SK-N-SH (cell line): Measurements from ENCODE around the gene PDE4D. TPM values are rescaled to one million over a fixed set of nuclear protein-coding genes. Genes with fewer than 3 reads are reported as not detected.

Experiments used
- CTCF ChIA-PET: fragments of 300-600, 350-600 bp; formaldehyde crosslinking; extraction: SDS; loops from one replicate; lab custom pipeline; 2021; lab: Yijun Ruan, JAX
- POLR2A ChIA-PET: fragments of 350-600 bp; sonication (Branson Sonifier 250); formaldehyde crosslinking; extraction: SDS; loops from one replicate; lab custom pipeline; 2020; ENCODE audit warnings: antibody characterized with exemption, inconsistent platforms; lab: Yijun Ruan, JAX
- DNase-seq: peaks from one replicate; pipeline ENCODE4 v3.0.0; 2012
- H2AFZ ChIP-seq: fragments of 200-600 bp; sonication (generic); 2 replicates; pipeline ENCODE4 v1.8.1; 2016; ENCODE audit warnings: antibody characterized with exemption, mild to moderate bottlenecking, low read depth
- H3F3A ChIP-seq: fragments of 200-600 bp; sonication (generic); replicated peaks from 2 replicates; pipeline ENCODE3; 2016; ENCODE audit warnings: antibody characterized with exemption, mild to moderate bottlenecking; ENCODE audit not compliant: insufficient read depth
- H3K27ac ChIP-seq, 2 experiments: fragments of 200-500 bp in 1 of 2; fragments of 200-600 bp in 1 of 2; sonication (Bioruptor generic) in 1 of 2; sonication (generic), shearing (Covaris generic) in 1 of 2; 2 replicates each; pipeline versions ENCODE4 v1.5.1 to v1.6.1; 2014 to 2016; ENCODE audit warnings: low read depth in 2 of 2, inconsistent platforms in 1 of 2, low read length in 1 of 2, mild to moderate bottlenecking in 1 of 2, mixed read lengths in 1 of 2
- H3K27me3 ChIP-seq: fragments of 200-600 bp; sonication (generic), shearing (Covaris generic); 2 replicates; pipeline ENCODE4 v1.6.1; 2016; ENCODE audit warnings: mixed run types; ENCODE audit not compliant: insufficient read depth
- H3K36me3 ChIP-seq, 2 experiments: fragments of 200-500 bp in 1 of 2; fragments of 200-600 bp in 1 of 2; sonication (Bioruptor generic) in 1 of 2; sonication (generic) in 1 of 2; replicated peaks in 1 of 2; 2 replicates each; pipeline versions ENCODE3 to v1.5.1; 2014 to 2016; ENCODE audit warnings: low read length in 1 of 2, mild to moderate bottlenecking in 1 of 2; ENCODE audit not compliant: insufficient read depth in 2 of 2, control insufficient read depth in 1 of 2
- H3K4me1 ChIP-seq, 2 experiments: fragments of 200-500 bp in 1 of 2; fragments of 200-600 bp in 1 of 2; sonication (Bioruptor generic) in 1 of 2; sonication (generic), shearing (Covaris generic) in 1 of 2; 2 replicates each; pipeline versions ENCODE4 v1.5.1 to v1.6.1; 2014 to 2016; ENCODE audit warnings: low read depth in 1 of 2, low read length in 1 of 2, mixed run types in 1 of 2; ENCODE audit not compliant: insufficient read depth in 2 of 2, control insufficient read depth in 1 of 2
- H3K4me2 ChIP-seq: fragments of 200-600 bp; sonication (generic), shearing (Covaris generic); 2 replicates; pipeline ENCODE4 v1.6.1; 2017; ENCODE audit warnings: mixed run types
- H3K4me3 ChIP-seq, 2 experiments: fragments of 200-500 bp in 1 of 2; fragments of 200-600 bp in 1 of 2; sonication (Bioruptor generic) in 1 of 2; sonication (generic), shearing (Covaris generic) in 1 of 2; 2 replicates each; pipeline versions ENCODE4 v1.5.1 to v1.8.1; 2014 to 2016; ENCODE audit warnings: low read depth in 2 of 2, inconsistent platforms in 1 of 2, low read length in 1 of 2, mild to moderate bottlenecking in 1 of 2, mixed read lengths in 1 of 2, moderate library complexity in 1 of 2
- H3K79me2 ChIP-seq: fragments of 200-600 bp; sonication (generic); 2 replicates; pipeline ENCODE4 v1.8.1; 2017; ENCODE audit warnings: mild to moderate bottlenecking; ENCODE audit not compliant: insufficient read depth
- H3K9ac ChIP-seq: fragments of 200-600 bp; sonication (generic); 2 replicates; pipeline ENCODE4 v1.6.1; 2017; ENCODE audit warnings: mixed run types
- H3K9me2 ChIP-seq: fragments of 200-600 bp; sonication (generic); 2 replicates; pipeline ENCODE4 v1.6.1; 2017; ENCODE audit warnings: mixed run types
- H3K9me3 ChIP-seq: fragments of 200-600 bp; sonication (generic); 2 replicates; pipeline ENCODE4 v1.6.1; 2017; ENCODE audit warnings: mixed run types, mild to moderate bottlenecking, moderate library complexity
- H4K20me1 ChIP-seq: fragments of 200-600 bp; sonication (generic); 2 replicates; pipeline ENCODE4 v1.6.1; 2017; ENCODE audit warnings: mild to moderate bottlenecking, mixed run types; ENCODE audit not compliant: insufficient read depth
- EZH2phosphoT487 ChIP-seq: fragments of 200-600 bp; sonication (generic); IDR thresholded peaks from 2 replicates; pipeline ENCODE4 v1.6.1; 2017; ENCODE audit warnings: low read depth, mixed run types, mild to moderate bottlenecking, antibody characterized with exemption, moderate library complexity, borderline replicate concordance
- FOSL2 ChIP-seq: IDR thresholded peaks from 2 replicates; pipeline ENCODE4 v1.4.0; 2012; ENCODE audit warnings: low read depth, mild to moderate bottlenecking, moderate library complexity, borderline replicate concordance
- FOXJ3 ChIP-seq: sonication (generic); formaldehyde crosslinking; IDR thresholded peaks from 2 replicates; pipeline ENCODE4 v1.5.1; 2020; ENCODE audit warnings: mild to moderate bottlenecking, missing genetic modification reagents
- FOXM1 ChIP-seq: IDR thresholded peaks from 2 replicates; pipeline ENCODE4 v1.4.0; 2012; ENCODE audit warnings: low read depth, mild to moderate bottlenecking
- JUND ChIP-seq: IDR thresholded peaks from 2 replicates; pipeline ENCODE4 v1.4.0; 2012
- MXI1 ChIP-seq: IDR thresholded peaks from 2 replicates; pipeline ENCODE4 v1.6.1; 2012; ENCODE audit warnings: mild to moderate bottlenecking, low read depth, low read length, improper control_type of control experiment
- NFIC ChIP-seq: IDR thresholded peaks from 2 replicates; pipeline ENCODE4 v1.4.0; 2012; ENCODE audit warnings: borderline replicate concordance
- NRF1 ChIP-seq: IDR thresholded peaks from 2 replicates; pipeline ENCODE4 v1.6.1; 2012; ENCODE audit warnings: low read depth, mild to moderate bottlenecking, low read length
- POLR2AphosphoS5 ChIP-seq: IDR thresholded peaks from 2 replicates; pipeline ENCODE4 v1.6.1; 2012; ENCODE audit warnings: low read depth, low read length
- RCOR1 ChIP-seq: fragments of 150-350 bp; IDR thresholded peaks from 2 replicates; pipeline ENCODE4 v1.6.1; 2017; ENCODE audit warnings: antibody characterized with exemption, low read length
- REST ChIP-seq: IDR thresholded peaks from 2 replicates; pipeline ENCODE4 v1.6.1; 2012; ENCODE audit warnings: mild to moderate bottlenecking, low read depth, low read length, moderate library complexity
- SIN3A ChIP-seq: IDR thresholded peaks from 2 replicates; pipeline ENCODE4 v1.6.1; 2012; ENCODE audit warnings: low read depth, mild to moderate bottlenecking, low read length, moderate library complexity, borderline replicate concordance
- SMC3 ChIP-seq: IDR thresholded peaks from 2 replicates; pipeline ENCODE4 v1.6.1; 2012; ENCODE audit warnings: low read depth, low read length, improper control_type of control experiment
- TCF12 ChIP-seq: IDR thresholded peaks from 2 replicates; pipeline ENCODE4 v1.4.0; 2012
- TEAD4 ChIP-seq: IDR thresholded peaks from 2 replicates; pipeline ENCODE4 v1.4.0; 2012; ENCODE audit warnings: mild to moderate bottlenecking, borderline replicate concordance; ENCODE audit not compliant: insufficient read depth
- YY1 ChIP-seq: IDR thresholded peaks from 2 replicates; pipeline ENCODE4 v1.4.0; 2012; ENCODE audit warnings: low read depth, mild to moderate bottlenecking
- WGBS: methylation state at CpG from one replicate; pipeline ENCODE4 v1.1.6; 2017; ENCODE audit warnings: low lambda C conversion rate; 5-methylcytosine and 5-hydroxymethylcytosine counted together
- polyA plus RNA-seq, 3 experiments: library from polyadenylated mRNA; depleted of rRNA; stranded (reverse); fragments of >200 nt; gene quantifications; 2 replicates each; pipeline ENCODE4 v1.2.3, GENCODE V29; 2012

PDE4D gene
- polyA plus RNA-seq, 1 of the 3 experiments (the other 2 are of a cell fraction): 2.4 TPM

- TF ChIP-seq REST: no peak
- no peak for TF ChIP-seq FOSL2
- no peak for TF ChIP-seq TEAD4
- TF ChIP-seq SMC3: no peak
- no peak for TF ChIP-seq JUND
- no peak for TF ChIP-seq FOXM1
- no peak for TF ChIP-seq RCOR1
- no peak for TF ChIP-seq NFIC
- TF ChIP-seq EZH2phosphoT487: no peak
- no peak for TF ChIP-seq TCF12
- TF ChIP-seq FOXJ3 (CRISPR knock-in tag): no peak
- no peak for TF ChIP-seq POLR2AphosphoS5
- no peak for TF ChIP-seq YY1
Observed at GRCh38 chr5:59866661-59867060, 26.9 kb downstream of the PDE4D start (continued).

GRCh38 chr5:59864718-59865117 is 28.8 kb downstream of the PDE4D start:
- no peak for TF ChIP-seq SIN3A
- no peak for TF ChIP-seq RCOR1
- TF ChIP-seq NRF1: no peak
- no peak for TF ChIP-seq MXI1
- TF ChIP-seq EZH2phosphoT487: no peak
- TF ChIP-seq, all 33 proteins: peak for 0
- H3K79me2 ChIP-seq: no peaks in the 10 kb centered on the region
- H3K4me1 ChIP-seq: no peaks in the 10 kb centered on the region
- ChIA-PET CTCF (no interaction called here), POLR2A (no interaction called here)
- H3K9me3 ChIP-seq: no peaks in the 10 kb centered on the region
- H3K9ac ChIP-seq: no peak overlapping the region
- no peak overlapping the region for H3K4me2 ChIP-seq
- 97% methylated on average over 3 of the region's 3 CpGs for WGBS
- no peaks in the 10 kb centered on the region for H3F3A ChIP-seq
- no peak overlapping the region; a peak in 1 of 4 replicates for H3K27ac ChIP-seq
- no peaks in the 10 kb centered on the region for H3K36me3 ChIP-seq
- H3K4me3 ChIP-seq: no peak overlapping the region
- DNase-seq: no peak
- no peaks in the 10 kb centered on the region for H3K27me3 ChIP-seq
- H3K9me2 ChIP-seq: no peaks in the 10 kb centered on the region
- H4K20me1 ChIP-seq: no peaks in the 10 kb centered on the region
- H2AFZ ChIP-seq: no peak overlapping the region; the same call in 1 of the 2 replicates
